SK-N-SH (cell line): ENCODE results near the gene CENPVL2. TPM values are rescaled to one million over a fixed set of nuclear protein-coding genes. Genes with fewer than 3 reads are reported as not detected.
"Not testable (repeated sequence)": the region's sequence is repeated elsewhere in the genome, so short reads cannot be mapped to it uniquely, and the experiment has no call there.

Source experiments
- CTCF ChIA-PET: fragments of 300-600, 350-600 bp; formaldehyde crosslinking; extraction: SDS; loops from one replicate; lab custom pipeline; 2021; lab: Yijun Ruan, JAX
- POLR2A ChIA-PET: fragments of 350-600 bp; sonication (Branson Sonifier 250); formaldehyde crosslinking; extraction: SDS; loops from one replicate; lab custom pipeline; 2020; ENCODE audit warnings: antibody characterized with exemption, inconsistent platforms; lab: Yijun Ruan, JAX
- DNase-seq: peaks from one replicate; pipeline ENCODE4 v3.0.0; 2012
- H2AFZ ChIP-seq: fragments of 200-600 bp; sonication (generic); 2 replicates; pipeline ENCODE4 v1.8.1; 2016; ENCODE audit warnings: antibody characterized with exemption, mild to moderate bottlenecking, low read depth
- H3F3A ChIP-seq: fragments of 200-600 bp; sonication (generic); replicated peaks from 2 replicates; pipeline ENCODE3; 2016; ENCODE audit warnings: antibody characterized with exemption, mild to moderate bottlenecking; ENCODE audit not compliant: insufficient read depth
- H3K27ac ChIP-seq, 2 experiments: fragments of 200-500 bp in 1 of 2; fragments of 200-600 bp in 1 of 2; sonication (Bioruptor generic) in 1 of 2; sonication (generic), shearing (Covaris generic) in 1 of 2; 2 replicates each; pipeline versions ENCODE4 v1.5.1 to v1.6.1; 2014 to 2016; ENCODE audit warnings: low read depth in 2 of 2, inconsistent platforms in 1 of 2, low read length in 1 of 2, mild to moderate bottlenecking in 1 of 2, mixed read lengths in 1 of 2
- H3K27me3 ChIP-seq: fragments of 200-600 bp; sonication (generic), shearing (Covaris generic); 2 replicates; pipeline ENCODE4 v1.6.1; 2016; ENCODE audit warnings: mixed run types; ENCODE audit not compliant: insufficient read depth
- H3K36me3 ChIP-seq, 2 experiments: fragments of 200-500 bp in 1 of 2; fragments of 200-600 bp in 1 of 2; sonication (Bioruptor generic) in 1 of 2; sonication (generic) in 1 of 2; replicated peaks in 1 of 2; 2 replicates each; pipeline versions ENCODE3 to v1.5.1; 2014 to 2016; ENCODE audit warnings: low read length in 1 of 2, mild to moderate bottlenecking in 1 of 2; ENCODE audit not compliant: insufficient read depth in 2 of 2, control insufficient read depth in 1 of 2
- H3K4me1 ChIP-seq, 2 experiments: fragments of 200-500 bp in 1 of 2; fragments of 200-600 bp in 1 of 2; sonication (Bioruptor generic) in 1 of 2; sonication (generic), shearing (Covaris generic) in 1 of 2; 2 replicates each; pipeline versions ENCODE4 v1.5.1 to v1.6.1; 2014 to 2016; ENCODE audit warnings: low read depth in 1 of 2, low read length in 1 of 2, mixed run types in 1 of 2; ENCODE audit not compliant: insufficient read depth in 2 of 2, control insufficient read depth in 1 of 2
- H3K4me2 ChIP-seq: fragments of 200-600 bp; sonication (generic), shearing (Covaris generic); 2 replicates; pipeline ENCODE4 v1.6.1; 2017; ENCODE audit warnings: mixed run types
- H3K4me3 ChIP-seq, 2 experiments: fragments of 200-500 bp in 1 of 2; fragments of 200-600 bp in 1 of 2; sonication (Bioruptor generic) in 1 of 2; sonication (generic), shearing (Covaris generic) in 1 of 2; 2 replicates each; pipeline versions ENCODE4 v1.5.1 to v1.8.1; 2014 to 2016; ENCODE audit warnings: low read depth in 2 of 2, inconsistent platforms in 1 of 2, low read length in 1 of 2, mild to moderate bottlenecking in 1 of 2, mixed read lengths in 1 of 2, moderate library complexity in 1 of 2
- H3K79me2 ChIP-seq: fragments of 200-600 bp; sonication (generic); 2 replicates; pipeline ENCODE4 v1.8.1; 2017; ENCODE audit warnings: mild to moderate bottlenecking; ENCODE audit not compliant: insufficient read depth
- H3K9ac ChIP-seq: fragments of 200-600 bp; sonication (generic); 2 replicates; pipeline ENCODE4 v1.6.1; 2017; ENCODE audit warnings: mixed run types
- H3K9me2 ChIP-seq: fragments of 200-600 bp; sonication (generic); 2 replicates; pipeline ENCODE4 v1.6.1; 2017; ENCODE audit warnings: mixed run types
- H3K9me3 ChIP-seq: fragments of 200-600 bp; sonication (generic); 2 replicates; pipeline ENCODE4 v1.6.1; 2017; ENCODE audit warnings: mixed run types, mild to moderate bottlenecking, moderate library complexity
- H4K20me1 ChIP-seq: fragments of 200-600 bp; sonication (generic); 2 replicates; pipeline ENCODE4 v1.6.1; 2017; ENCODE audit warnings: mild to moderate bottlenecking, mixed run types; ENCODE audit not compliant: insufficient read depth
- EP300 ChIP-seq, 2 experiments: IDR thresholded peaks; 2 replicates each; pipeline versions ENCODE4 v1.4.0 to v1.6.1; 2012; ENCODE audit warnings: borderline replicate concordance in 1 of 2, low read depth in 1 of 2, low read length in 1 of 2
- JUND ChIP-seq: IDR thresholded peaks from 2 replicates; pipeline ENCODE4 v1.4.0; 2012
- MEF2A ChIP-seq: IDR thresholded peaks from 2 replicates; pipeline ENCODE4 v1.4.0; 2012; ENCODE audit warnings: low read depth, borderline replicate concordance
- NRF1 ChIP-seq: IDR thresholded peaks from 2 replicates; pipeline ENCODE4 v1.6.1; 2012; ENCODE audit warnings: low read depth, mild to moderate bottlenecking, low read length
- RCOR1 ChIP-seq: fragments of 150-350 bp; IDR thresholded peaks from 2 replicates; pipeline ENCODE4 v1.6.1; 2017; ENCODE audit warnings: antibody characterized with exemption, low read length
- WGBS: methylation state at CpG from one replicate; pipeline ENCODE4 v1.1.6; 2017; ENCODE audit warnings: low lambda C conversion rate; 5-methylcytosine and 5-hydroxymethylcytosine counted together
- polyA plus RNA-seq, 3 experiments: library from polyadenylated mRNA; depleted of rRNA; stranded (reverse); fragments of >200 nt; gene quantifications; 2 replicates each; pipeline ENCODE4 v1.2.3, GENCODE V29; 2012
- TF ChIP-seq, protein P1 (sequence below): IDR thresholded peaks from 2 replicates; pipeline ENCODE4 v1.4.0; 2012; ENCODE audit warnings: low read depth, borderline replicate concordance

The CENPVL2 gene
- polyA plus RNA-seq (2012; rRNA removed), result 0.03 and 0.06 TPM in 2 replicates
- 0.01 and 0.03 TPM in 2 replicates for polyA plus RNA-seq (2012; cell fraction: cytosol; rRNA removed)
- 0.10 TPM in 1 of 2 replicates, not detected in the other for polyA plus RNA-seq (2012; cell fraction: nucleus; rRNA removed)

DNA sequence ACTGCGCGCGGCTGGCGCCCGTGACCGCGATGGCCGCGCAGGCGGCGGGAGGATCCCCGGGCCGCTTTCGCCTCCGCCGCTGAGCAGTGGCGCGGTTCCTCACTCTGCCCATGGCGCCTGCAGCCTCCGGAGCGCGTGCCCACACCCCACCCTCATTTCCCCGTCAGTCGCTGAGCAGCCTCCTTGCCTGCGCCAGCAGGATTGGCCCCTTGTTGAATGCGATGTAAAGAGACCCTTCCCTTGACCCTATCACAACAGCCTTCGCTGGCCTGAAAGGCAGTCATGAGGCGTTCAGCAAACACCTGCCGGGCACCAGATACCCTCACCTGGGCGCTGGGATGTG is at the start of gene CENPVL2:
TSS of gene CENPVL2 (minus strand) at position 112 of the 343 bp plus-strand sequence. CDS start at position 112, 0 bp downstream.
- H3K9ac ChIP-seq, H3K4me1 ChIP-seq, H3K27ac ChIP-seq, H3K36me3 ChIP-seq, POLR2A ChIA-PET, H3K79me2 ChIP-seq, H4K20me1 ChIP-seq, H3K4me3 ChIP-seq, H3K27me3 ChIP-seq, CTCF ChIA-PET, H3K9me3 ChIP-seq, H3K4me2 ChIP-seq, H3F3A ChIP-seq, DNase-seq, H3K9me2 ChIP-seq, H2AFZ ChIP-seq: not testable (repeated sequence)
- WGBS, result no CpG with 5 or more reads among the region's 30 CpGs

DNA sequence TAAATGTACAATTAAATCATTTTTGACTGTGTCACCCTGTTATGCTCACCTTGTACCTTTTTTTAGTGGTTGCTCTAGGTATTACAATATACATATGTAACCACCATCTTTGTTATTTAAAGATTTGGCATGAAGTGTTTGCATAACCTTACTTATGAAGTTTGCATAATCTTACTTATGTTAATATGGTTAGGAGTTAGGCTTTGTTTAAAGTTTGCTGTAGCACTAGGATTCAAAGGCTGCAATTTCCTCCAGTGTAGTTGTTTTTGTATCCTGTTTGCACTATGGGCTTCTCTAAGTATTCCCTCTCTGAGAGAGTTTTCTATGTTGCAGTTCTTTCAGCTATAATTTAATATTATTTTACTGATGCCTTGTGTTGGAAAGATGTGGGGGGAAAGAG is 45.6 kb upstream of the CENPVL2 start:
- Histone ChIP-seq H2AFZ (no peak overlapping the region), H3K27ac (no peak overlapping the region), H4K20me1 (no peaks in the 10 kb centered on the region), H3K9me2 (no peaks in the 10 kb centered on the region), H3K27me3 (peaks cover 29% of the 10 kb centered on the region; the same call in 1 of the 2 replicates), H3K4me2 (no peak overlapping the region), H3K9ac (no peak overlapping the region), H3K36me3 (no peaks in the 10 kb centered on the region), H3K4me3 (no peak overlapping the region), H3K4me1 (no peaks in the 10 kb centered on the region), H3K79me2 (no peaks in the 10 kb centered on the region), H3F3A (no peaks in the 10 kb centered on the region), H3K9me3 (no peaks in the 10 kb centered on the region)
- CTCF ChIA-PET, result no interaction called here
- DNase-seq, result no peak
- TF ChIP-seq NRF1 (no peak), MEF2A (no peak), RCOR1 (no peak), JUND (no peak), EP300 (IDR thresholded peaks at IDR 0.05; ENCODE audit: borderline replicate concordance in 1 of 2, low read depth in 1 of 2, low read length in 1 of 2) (no peak)
- TF ChIP-seq, protein P1, sequence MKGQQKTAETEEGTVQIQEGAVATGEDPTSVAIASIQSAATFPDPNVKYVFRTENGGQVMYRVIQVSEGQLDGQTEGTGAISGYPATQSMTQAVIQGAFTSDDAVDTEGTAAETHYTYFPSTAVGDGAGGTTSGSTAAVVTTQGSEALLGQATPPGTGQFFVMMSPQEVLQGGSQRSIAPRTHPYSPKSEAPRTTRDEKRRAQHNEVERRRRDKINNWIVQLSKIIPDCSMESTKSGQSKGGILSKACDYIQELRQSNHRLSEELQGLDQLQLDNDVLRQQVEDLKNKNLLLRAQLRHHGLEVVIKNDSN, result no peak
- POLR2A ChIA-PET, result no interaction called here

GRCh38 chrX:51712943-51713647 is 30.5 kb upstream of the CENPVL2 start:
- H3K36me3 ChIP-seq, H3K9me3 ChIP-seq, POLR2A ChIA-PET, CTCF ChIA-PET, H4K20me1 ChIP-seq, H3K27me3 ChIP-seq, H3K79me2 ChIP-seq, H3K4me1 ChIP-seq, DNase-seq, H3K4me2 ChIP-seq, H3K9ac ChIP-seq, H3K27ac ChIP-seq, H2AFZ ChIP-seq, H3K9me2 ChIP-seq, H3F3A ChIP-seq, H3K4me3 ChIP-seq: not testable (repeated sequence)
- no CpG with 5 or more reads among the region's 18 CpGs for WGBS

DNA sequence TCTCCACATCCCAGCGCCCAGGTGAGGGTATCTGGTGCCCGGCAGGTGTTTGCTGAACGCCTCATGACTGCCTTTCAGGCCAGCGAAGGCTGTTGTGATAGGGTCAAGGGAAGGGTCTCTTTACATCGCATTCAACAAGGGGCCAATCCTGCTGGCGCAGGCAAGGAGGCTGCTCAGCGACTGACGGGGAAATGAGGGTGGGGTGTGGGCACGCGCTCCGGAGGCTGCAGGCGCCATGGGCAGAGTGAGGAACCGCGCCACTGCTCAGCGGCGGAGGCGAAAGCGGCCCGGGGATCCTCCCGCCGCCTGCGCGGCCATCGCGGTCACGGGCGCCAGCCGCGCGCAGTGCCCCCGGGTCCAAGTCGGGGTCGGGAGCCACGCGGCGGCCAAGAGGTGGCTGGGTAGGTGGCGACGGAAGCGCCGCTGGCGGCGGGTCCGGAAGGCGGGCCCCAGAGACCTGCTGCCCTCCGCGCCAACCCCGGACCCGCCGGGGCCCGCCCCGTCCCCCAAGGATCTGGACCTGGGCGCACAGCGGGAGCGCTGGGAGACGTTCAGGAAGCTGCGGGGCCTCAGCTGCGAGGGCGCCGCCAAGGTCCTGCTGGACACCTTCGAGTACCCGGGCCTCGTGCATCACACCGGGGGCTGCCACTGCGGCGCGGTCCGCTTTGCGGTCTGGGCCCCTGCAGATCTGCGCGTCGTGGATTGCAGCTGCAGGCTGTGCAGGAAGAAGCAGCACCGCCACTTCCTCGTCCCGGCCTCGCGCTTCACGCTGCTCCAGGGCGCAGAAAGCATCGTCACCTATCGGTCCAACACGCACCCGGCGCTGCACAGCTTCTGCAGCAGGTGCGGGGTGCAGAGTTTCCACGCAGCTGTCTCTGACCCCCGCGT is 27.9 kb upstream of the CENPVL2 start, which contains the start of gene CENPVL1:
TSS of gene CENPVL1 (plus strand) at position 236 of the 888 bp plus-strand sequence. CDS start at position 236, 0 bp downstream.
- H3K9me2 ChIP-seq, H3K4me2 ChIP-seq, H3K36me3 ChIP-seq, H3K27me3 ChIP-seq, H3K9me3 ChIP-seq, POLR2A ChIA-PET, H3K4me3 ChIP-seq, H4K20me1 ChIP-seq, DNase-seq, H3K4me1 ChIP-seq, H3K79me2 ChIP-seq, H2AFZ ChIP-seq, CTCF ChIA-PET, H3K9ac ChIP-seq, H3K27ac ChIP-seq, H3F3A ChIP-seq: not testable (repeated sequence)
- WGBS, result no CpG with 5 or more reads among the region's 87 CpGs
